ENCODE measurements around the gene PSME2. TPM values are rescaled to one million over a fixed set of nuclear protein-coding genes. Genes with fewer than 3 reads are reported as not detected.

The PSME2 gene, protein sequence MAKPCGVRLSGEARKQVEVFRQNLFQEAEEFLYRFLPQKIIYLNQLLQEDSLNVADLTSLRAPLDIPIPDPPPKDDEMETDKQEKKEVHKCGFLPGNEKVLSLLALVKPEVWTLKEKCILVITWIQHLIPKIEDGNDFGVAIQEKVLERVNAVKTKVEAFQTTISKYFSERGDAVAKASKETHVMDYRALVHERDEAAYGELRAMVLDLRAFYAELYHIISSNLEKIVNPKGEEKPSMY
- 108 and 110 TPM in 2 replicates for total RNA-seq

DNA sequence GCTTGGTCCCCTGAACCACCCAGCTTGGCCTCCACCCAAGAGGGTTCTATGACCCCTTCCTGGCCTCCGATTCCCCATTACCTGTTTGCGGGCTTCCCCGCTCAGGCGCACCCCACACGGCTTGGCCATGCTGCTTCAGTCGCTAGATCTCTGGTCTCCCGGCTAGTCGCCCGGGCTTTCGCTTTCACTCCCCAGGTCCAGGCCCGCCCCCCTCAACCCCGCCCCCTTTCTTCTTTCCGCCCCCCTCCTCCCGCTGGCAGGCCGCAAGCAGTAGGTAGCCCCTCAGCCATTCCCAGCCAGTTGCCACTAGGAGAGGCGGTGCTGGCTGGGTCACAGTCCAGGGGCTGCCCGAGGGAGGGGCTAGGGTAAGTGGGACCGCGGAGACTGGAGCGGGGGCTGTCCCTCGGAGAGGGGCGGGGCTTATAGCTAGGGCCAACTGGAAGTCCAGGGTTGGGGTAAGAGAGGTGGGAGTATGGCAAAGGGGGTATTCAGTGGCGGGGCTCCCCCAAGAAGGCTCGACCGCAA is at the start of gene PSME2:
Gene PSME2, minus strand, starts transcription at position 158 of the 525 bp plus-strand sequence. Its CDS starts 29 bp downstream, at position 129.
- peak; percentile 98 for DNase-seq

GRCh38 chr14:24195186-24196070 is 49.0 kb upstream of the PSME2 start, which contains the start of gene TM9SF1:
Gene TM9SF1, minus strand, starts transcription at chr14:24195441. Its CDS starts 422 bp downstream, at chr14:24195019.
- peak; percentile 93 for DNase-seq

DNA sequence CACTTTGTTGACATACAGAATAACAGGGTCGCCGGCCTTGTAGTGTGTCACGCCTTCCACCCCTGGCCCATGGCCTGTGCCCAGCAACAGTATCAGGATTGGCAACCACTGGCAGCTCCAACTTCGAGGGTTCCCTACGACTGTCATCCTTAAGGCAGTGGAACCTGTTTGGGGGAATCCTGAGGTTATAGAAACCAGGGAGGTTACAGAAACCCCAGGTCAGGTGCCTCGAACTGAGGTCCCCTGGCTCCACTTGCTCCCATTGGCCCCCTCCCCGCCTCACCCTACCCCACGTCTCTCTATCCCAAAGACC is 48.4 kb upstream of the PSME2 start:
- DNase-seq = no peak

GRCh38 chr14:24194186-24194872 is 47.9 kb upstream of the PSME2 start:
- no peak for DNase-seq

GRCh38 chr14:24192933-24193332 is 46.5 kb upstream of the PSME2 start:
- no peak for DNase-seq

DNA sequence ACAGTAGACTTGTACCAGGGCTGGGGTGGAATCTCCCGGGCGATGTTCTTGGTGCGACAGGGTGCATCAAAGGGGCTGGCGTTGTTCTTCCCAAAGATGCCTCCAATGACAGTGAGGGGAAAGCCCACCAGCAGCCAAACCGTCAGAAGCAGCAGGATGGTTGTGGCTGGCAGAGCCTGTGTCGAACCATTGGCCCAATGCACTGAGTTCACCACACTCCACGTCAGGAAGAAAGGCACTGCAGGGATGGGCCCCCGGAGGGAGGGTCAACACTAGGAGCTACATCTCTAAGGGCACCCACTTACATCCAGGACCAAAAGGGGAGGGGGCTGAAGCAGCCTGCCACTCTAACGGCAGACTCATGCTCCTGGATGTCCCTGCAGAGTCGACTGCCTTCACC is 44.0 kb upstream of the PSME2 start:
- DNase-seq = no peak

- no peak for DNase-seq
Observed at GRCh38 chr14:24189460-24189859, 43.0 kb upstream of the PSME2 start.

- no peak for DNase-seq
Observed at GRCh38 chr14:24189059-24189375, 42.6 kb upstream of the PSME2 start.

DNA sequence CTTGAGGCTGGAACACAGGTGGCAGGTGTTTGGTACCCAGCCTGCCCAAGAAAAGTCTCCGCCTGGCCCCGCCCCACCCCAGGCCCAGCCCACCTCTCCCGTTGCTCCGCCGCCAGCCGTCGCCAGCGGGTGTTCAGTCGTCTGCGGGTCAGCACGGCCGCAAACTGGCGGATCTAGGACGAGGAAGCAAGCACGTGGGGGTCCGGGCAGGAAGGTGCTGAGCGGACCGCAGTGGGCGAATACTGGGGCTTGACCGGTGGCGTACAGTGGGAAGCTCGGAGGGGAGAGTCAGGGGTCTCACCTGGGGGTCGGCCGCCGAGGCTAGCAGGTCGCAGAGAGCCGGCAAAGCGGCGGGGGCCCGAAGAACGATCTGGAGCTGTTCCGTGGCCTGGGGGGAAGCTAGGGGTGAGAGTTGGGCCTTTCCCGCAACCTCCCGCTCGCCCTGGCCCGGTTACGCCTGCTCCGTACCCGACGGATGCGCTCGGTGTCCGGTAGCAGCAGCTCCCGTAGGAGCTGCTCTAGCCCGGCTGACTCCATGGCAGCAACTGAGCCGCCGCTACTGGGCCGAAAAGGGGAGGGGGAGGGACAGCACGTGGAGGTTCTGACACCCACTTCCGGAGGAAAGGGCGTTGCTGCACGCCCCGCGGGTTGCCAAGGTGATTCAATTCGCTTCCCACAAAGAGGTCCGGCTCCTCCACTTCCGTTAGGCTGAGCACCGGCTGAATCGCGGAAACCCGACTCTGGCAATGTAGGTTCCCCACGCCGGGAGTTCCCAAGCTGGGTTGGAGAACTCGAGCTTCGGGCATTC is 42.0 kb upstream of the PSME2 start, which contains the start of gene IPO4:
Gene IPO4, minus strand, starts transcription at position 566 of the 808 bp plus-strand sequence. Its CDS starts 29 bp downstream, at position 537.
- peak; percentile 99 for DNase-seq

- DNase-seq = no peak
Observed at GRCh38 chr14:24187539-24187915, 41.1 kb upstream of the PSME2 start.

GRCh38 chr14:24186831-24187538 is 40.6 kb upstream of the PSME2 start:
- DNase-seq = no peak

- DNase-seq = no peak
Observed at GRCh38 chr14:24185741-24186140, 39.3 kb upstream of the PSME2 start.

GRCh38 chr14:24185026-24185425 is 38.6 kb upstream of the PSME2 start:
- no peak for DNase-seq

- no peak for DNase-seq
Observed at GRCh38 chr14:24184104-24184970, 37.9 kb upstream of the PSME2 start.

GRCh38 chr14:24183014-24183481 is 36.6 kb upstream of the PSME2 start:
- no peak for DNase-seq

GRCh38 chr14:24182110-24182882 is 35.9 kb upstream of the PSME2 start:
- no peak for DNase-seq

DNA sequence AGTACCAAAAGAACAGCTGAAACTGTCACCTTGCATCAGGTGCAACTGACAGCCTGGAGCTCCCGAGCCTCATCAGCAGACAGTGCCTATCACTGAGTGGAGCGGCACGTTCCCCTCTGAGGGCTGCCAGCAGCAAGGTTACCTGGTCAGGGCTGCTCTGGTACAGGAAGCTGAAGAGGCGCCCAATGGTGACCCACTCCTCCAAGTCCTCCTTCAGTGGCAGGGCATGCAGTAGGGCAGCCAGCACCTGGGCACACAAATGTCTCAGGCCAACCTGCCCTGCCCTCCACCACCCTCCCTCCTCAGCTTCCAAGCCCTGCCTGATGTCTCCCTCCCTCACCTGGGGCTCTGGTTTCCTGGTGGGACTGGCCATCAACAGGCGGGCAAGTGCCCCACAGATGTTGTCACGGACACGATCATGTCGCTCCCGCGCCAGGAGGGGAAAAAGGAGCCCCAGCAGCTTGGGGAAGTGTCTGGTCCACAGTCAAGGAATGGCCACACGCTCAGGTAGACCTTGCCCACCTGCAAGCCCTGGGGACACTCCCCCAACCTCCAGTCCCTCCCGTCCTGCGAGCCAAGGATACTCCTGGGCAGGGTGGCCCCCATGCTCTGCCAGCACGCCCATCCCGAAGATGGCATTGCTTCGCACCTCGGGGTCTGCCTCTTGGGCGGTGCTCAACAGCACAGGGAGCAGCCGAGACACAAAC is 35.1 kb upstream of the PSME2 start:
- no peak for DNase-seq

DNA sequence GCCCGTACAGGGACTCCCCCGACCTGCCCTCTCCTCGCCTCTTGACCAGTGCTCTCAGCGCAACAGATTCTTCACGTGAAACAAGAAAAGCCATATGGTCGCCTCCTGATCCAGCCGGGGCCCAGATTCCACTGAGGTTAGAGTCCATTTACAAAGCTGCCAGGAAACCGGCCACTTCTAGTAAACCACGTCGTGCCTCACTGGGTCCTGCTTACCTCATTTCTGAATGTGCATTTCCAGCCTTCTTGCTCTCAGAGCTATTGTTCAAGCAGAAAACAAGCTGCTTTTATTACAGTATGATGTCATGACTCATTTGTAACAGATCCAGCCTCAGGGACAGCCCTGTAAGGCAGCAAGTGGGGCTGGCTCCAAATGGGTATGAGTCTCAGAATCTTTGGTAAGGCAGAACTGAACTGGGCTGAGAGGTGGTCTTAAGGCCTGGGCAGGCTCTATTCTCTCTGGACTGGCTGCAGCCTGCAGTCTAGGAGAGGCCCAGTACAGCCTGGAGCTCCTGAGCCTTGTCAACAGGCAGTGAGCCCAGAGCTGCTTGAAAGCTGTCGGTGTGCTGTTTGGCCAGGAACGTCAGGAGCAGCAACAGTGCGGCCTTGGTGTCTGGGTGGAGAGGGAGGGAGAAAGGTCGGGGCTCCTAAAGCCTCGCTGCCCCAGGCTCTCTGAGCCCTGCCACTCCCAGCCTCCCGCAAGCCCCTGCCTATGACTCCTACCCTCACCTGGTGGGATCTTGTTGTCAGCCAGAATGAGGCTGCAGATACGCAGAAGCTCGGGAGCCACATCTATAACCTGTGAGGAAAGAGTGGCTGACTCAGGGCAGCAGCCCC is 33.8 kb upstream of the PSME2 start:
- DNase-seq = peak; percentile 73
